D721Med (cell line): ENCODE data around the gene TMEM184B.

ENCODE experiments used
- DNase-seq: peaks from one replicate; pipeline ENCODE4 v3.0.0; 2011; ENCODE audit warnings: low spot score; ENCODE audit not compliant: insufficient read length
- FAIRE-seq: peaks from 2 replicates; lab custom pipeline; 2011; peaks lifted over from hg19 to GRCh38; lab: Jason Lieb, UNC
- TF ChIP-seq, protein P1 (sequence below): IDR thresholded peaks from 2 replicates; pipeline ENCODE4 v1.5.1; 2012; ENCODE audit warnings: mild to moderate bottlenecking, control low read depth; ENCODE audit not compliant: insufficient read depth; ENCODE audit errors: missing control alignments

The TMEM184B gene

DNA sequence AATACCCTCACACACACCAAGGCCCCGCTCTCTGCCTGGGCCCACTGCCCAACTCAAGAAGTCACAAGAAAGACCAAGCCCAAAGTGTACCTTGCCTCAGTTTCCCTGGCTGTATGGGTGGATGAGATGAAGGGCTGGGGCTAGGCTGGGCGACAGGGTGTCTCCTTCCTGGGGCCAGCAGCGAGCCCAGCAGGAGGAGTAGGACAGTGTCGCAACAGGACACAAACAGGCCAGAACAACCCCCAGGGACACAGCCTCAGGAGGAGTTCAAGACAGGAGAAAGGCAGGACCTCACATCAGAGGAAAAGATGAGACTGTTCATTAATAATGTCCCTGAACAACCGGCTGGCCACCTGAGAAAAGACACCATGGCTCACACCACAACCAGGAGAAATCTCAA, 31.2 kb upstream of the TMEM184B start:
- DNase-seq (no peak), FAIRE-seq (no peak)
- TF ChIP-seq, protein P1, sequence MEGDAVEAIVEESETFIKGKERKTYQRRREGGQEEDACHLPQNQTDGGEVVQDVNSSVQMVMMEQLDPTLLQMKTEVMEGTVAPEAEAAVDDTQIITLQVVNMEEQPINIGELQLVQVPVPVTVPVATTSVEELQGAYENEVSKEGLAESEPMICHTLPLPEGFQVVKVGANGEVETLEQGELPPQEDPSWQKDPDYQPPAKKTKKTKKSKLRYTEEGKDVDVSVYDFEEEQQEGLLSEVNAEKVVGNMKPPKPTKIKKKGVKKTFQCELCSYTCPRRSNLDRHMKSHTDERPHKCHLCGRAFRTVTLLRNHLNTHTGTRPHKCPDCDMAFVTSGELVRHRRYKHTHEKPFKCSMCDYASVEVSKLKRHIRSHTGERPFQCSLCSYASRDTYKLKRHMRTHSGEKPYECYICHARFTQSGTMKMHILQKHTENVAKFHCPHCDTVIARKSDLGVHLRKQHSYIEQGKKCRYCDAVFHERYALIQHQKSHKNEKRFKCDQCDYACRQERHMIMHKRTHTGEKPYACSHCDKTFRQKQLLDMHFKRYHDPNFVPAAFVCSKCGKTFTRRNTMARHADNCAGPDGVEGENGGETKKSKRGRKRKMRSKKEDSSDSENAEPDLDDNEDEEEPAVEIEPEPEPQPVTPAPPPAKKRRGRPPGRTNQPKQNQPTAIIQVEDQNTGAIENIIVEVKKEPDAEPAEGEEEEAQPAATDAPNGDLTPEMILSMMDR = no peak

DNA sequence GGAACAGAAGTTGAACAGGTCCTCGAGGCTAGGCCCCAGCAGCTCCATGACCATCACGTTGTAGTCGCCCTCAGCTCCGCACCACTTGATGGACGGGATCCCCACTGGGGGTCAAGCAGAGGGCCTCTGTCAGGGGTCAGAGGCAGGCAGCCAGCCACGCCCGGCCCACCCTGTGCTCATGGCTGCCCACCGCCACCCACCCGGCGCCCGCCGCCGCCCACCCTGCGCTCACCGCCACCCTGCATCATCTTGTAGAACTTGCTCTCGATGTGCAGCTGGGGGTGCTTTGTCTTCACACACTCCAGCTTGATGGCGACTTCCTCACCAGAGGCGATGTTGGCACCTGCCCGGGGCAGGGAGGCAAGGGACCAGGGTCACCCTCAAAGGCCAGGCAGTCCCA, 30.1 kb upstream of the TMEM184B start:
- TF ChIP-seq, protein P1 = no peak
- DNase-seq (no peak), FAIRE-seq (no peak)

DNA sequence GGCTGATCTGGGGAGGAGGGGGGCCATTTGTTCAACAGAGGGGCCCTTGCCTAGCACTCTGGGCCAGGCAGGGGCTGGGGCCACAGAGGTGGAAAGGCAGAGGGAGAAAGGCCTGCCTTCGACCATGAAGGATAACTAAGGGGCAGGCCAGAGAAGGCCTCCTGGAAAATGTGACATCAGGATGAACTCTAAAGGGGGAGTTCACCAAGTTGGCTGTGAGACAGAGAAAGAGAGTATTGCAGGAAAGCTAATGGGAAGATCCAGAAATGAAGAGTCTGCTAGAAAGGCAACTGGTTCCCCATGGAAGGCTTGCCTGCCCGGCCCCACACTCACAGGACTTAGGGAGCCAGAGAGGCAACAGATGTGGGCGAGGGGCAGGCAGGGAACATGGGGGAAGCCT, 28.1 kb upstream of the TMEM184B start:
- FAIRE-seq = no peak
- DNase-seq = no peak
- TF ChIP-seq, protein P1 = no peak

DNA sequence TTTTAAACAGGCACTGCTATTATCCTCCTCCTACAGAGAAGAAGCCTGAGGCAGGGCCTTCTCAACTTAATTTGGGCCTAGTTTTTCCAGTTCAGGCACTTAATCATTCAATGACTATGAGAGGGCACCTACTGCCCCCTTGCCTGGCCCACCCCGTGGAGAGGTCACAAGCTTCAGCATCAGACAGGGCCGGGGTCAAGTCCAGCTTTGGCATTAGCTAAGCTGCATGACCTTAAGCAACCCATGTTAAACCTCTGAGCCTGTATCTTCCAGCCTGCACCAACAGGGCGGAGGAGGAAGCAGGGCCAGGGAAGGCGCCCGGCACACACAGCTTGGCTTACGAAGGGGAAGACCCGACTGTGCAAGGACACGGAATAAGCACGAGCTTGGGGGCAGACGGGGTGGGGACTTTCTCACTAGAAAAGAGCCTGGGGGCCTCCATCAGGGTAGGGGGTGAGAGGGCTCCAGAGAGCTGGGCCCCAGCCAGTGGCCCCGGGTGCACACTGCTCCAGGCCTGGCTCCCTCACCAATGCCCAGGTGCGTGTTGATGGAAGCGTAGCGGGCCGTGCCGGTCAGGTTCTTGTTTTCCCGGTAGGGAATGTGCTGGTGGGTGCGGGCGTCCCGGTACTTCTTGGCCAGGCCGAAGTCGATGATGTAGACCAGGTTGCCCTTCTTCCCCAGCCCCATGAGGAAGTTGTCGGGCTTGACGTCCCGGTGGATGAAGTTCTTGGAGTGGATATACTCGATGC, 27.6 kb upstream of the TMEM184B start:
- DNase-seq (no peak), FAIRE-seq (no peak)
- TF ChIP-seq, protein P1 = no peak

DNA sequence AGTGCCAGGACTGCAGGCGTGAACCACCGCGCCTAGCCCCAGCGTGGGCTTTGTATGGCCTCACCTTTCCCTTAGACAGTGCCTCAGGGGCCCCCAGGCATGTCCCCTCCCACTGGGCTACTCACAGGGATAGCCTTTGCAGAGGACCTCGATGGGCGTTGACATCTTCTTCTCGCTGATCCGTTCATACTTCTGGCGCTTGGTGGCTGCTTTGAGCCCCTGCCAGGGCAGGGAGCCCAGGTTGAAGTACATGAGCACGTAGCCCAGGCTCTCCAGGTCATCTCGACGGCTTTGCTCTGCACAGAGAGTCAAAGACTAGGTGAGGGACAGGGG, 26.9 kb upstream of the TMEM184B start:
- TF ChIP-seq, protein P1 = no peak
- DNase-seq (no peak), FAIRE-seq (no peak)

DNA sequence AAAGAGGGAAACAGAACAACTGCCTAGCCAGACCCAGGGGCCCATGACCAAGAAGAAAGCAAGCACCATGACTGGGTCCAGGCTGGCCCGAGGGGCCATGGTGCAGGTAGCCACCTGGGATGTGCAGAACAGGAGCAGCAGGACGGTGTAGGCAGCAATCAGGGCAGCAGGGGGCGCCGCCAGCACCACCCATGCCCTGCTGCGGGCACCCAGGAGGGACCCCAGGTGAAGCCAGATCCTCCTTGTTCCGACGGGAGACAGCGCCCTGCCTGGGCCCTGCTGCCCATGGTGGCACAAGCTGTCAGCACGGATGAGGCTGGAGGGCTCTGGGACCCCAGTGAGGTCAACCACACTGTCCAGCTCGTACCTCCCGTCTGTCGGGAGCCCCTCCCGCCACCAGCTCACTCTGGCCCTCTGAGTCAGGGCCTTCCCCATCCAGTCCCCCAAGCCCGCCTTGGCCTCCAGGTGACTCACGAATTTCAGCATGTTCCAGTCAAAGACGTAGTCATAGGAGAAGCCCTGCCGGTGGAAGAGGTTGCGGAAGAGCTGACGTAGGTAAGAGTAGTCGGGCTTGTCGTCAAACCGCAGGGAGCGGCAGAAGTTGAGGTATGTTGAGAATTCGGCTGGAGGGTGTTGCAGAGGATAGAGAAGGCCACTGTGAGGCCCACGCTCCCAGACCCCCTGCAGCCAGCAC, 25.6 kb upstream of the TMEM184B start:
- DNase-seq = no peak
- no peak for FAIRE-seq

DNA sequence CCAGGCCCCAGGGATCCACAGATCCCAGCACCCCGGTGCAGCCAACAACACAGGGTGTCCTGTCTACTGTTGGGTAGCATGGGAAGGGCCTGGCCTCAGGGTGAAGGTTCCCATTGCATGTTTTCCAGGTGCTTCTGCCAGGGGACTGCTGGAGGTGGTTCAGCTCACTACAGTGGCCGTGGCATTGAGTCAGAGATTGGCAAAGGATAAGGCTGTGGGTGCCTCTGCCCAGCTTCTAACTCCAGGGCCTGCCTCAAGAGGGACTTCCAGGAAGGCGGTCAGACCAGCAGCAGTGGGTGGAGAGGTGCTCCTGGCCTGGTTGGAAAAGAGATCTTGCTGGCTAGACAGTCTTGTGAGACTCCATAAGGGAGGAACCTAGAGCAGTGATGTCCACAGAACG, 23.6 kb upstream of the TMEM184B start:
- TF ChIP-seq, protein P1 = no peak
- DNase-seq (no peak), FAIRE-seq (no peak)

More for the DNA sequence above, 25.6 kb upstream of the TMEM184B start:
- TF ChIP-seq, protein P1 = peak; percentile 30
